GM12878 (cell line): ENCODE results near the gene GON7.

Experiments
- ATF3 ChIP-seq: IDR thresholded peaks from 2 replicates; pipeline ENCODE4 v1.6.1; 2011; ENCODE audit warnings: low read depth, mild to moderate bottlenecking, low read length, moderate library complexity, borderline replicate concordance; ENCODE audit errors: extremely low read depth
- CTCF ChIP-seq, 3 experiments: IDR thresholded peaks in 2 of 3; conservative IDR thresholded peaks in 1 of 3; 2 replicates each; pipeline ENCODE4 v1.5.1; 2011; ENCODE audit warnings: low read depth in 3 of 3, low read length in 3 of 3, mild to moderate bottlenecking in 3 of 3, control low read depth in 2 of 3, moderate library complexity in 2 of 3, inconsistent platforms in 1 of 3, mixed read lengths in 1 of 3; ENCODE audit not compliant: control insufficient read depth in 2 of 3, insufficient read depth in 1 of 3; ENCODE audit errors: extremely low read depth in 1 of 3
- EZH2 ChIP-seq: IDR thresholded peaks from 2 replicates; pipeline ENCODE4 v1.6.1; 2012; ENCODE audit warnings: low read depth, mild to moderate bottlenecking, control low read depth, inconsistent platforms, low read length, borderline replicate concordance; ENCODE audit not compliant: control insufficient read depth
- KDM1A ChIP-seq: fragments of 200-600 bp; sonication (generic); IDR thresholded peaks from 2 replicates; pipeline ENCODE4 v1.6.1; 2016; ENCODE audit warnings: borderline replicate concordance
- NFYA ChIP-seq: IDR thresholded peaks from 2 replicates; pipeline ENCODE4 v1.6.1; 2011; ENCODE audit warnings: low read depth, mild to moderate bottlenecking, low read length, improper control_type of control experiment, borderline replicate concordance
- POLR2AphosphoS5 ChIP-seq: IDR thresholded peaks from 2 replicates; pipeline ENCODE4 v1.6.1; 2011; ENCODE audit warnings: mild to moderate bottlenecking, low read length, inconsistent platforms
- REST ChIP-seq: IDR thresholded peaks from 2 replicates; pipeline ENCODE4 v1.6.1; 2012; ENCODE audit warnings: mild to moderate bottlenecking, low read depth, low read length
- TAF1 ChIP-seq: IDR thresholded peaks from 2 replicates; pipeline ENCODE4 v1.6.1; 2011; ENCODE audit warnings: mild to moderate bottlenecking, low read depth, low read length, borderline replicate concordance
- TF ChIP-seq, protein P1 (sequence below): fragments of 450-650 bp; IDR thresholded peaks from 2 replicates; pipeline ENCODE4 v1.6.1; 2017; ENCODE audit warnings: antibody characterized with exemption, mild to moderate bottlenecking, moderate library complexity
- TF ChIP-seq, protein P2 (sequence below): IDR thresholded peaks from 2 replicates; pipeline ENCODE4 v1.6.1; 2011; ENCODE audit warnings: mild to moderate bottlenecking, low read depth, low read length, moderate library complexity; ENCODE audit not compliant: insufficient replicate concordance

GRCh38 chr14:93245764-93246420 lies 39.0 kb upstream of the GON7 start:
- no peak for TF ChIP-seq EZH2
- TF ChIP-seq REST, result no peak
- no peak for TF ChIP-seq TAF1
- TF ChIP-seq NFYA, result no peak
- TF ChIP-seq ATF3, result no peak
- no peak for TF ChIP-seq KDM1A
- TF ChIP-seq, protein P1, sequence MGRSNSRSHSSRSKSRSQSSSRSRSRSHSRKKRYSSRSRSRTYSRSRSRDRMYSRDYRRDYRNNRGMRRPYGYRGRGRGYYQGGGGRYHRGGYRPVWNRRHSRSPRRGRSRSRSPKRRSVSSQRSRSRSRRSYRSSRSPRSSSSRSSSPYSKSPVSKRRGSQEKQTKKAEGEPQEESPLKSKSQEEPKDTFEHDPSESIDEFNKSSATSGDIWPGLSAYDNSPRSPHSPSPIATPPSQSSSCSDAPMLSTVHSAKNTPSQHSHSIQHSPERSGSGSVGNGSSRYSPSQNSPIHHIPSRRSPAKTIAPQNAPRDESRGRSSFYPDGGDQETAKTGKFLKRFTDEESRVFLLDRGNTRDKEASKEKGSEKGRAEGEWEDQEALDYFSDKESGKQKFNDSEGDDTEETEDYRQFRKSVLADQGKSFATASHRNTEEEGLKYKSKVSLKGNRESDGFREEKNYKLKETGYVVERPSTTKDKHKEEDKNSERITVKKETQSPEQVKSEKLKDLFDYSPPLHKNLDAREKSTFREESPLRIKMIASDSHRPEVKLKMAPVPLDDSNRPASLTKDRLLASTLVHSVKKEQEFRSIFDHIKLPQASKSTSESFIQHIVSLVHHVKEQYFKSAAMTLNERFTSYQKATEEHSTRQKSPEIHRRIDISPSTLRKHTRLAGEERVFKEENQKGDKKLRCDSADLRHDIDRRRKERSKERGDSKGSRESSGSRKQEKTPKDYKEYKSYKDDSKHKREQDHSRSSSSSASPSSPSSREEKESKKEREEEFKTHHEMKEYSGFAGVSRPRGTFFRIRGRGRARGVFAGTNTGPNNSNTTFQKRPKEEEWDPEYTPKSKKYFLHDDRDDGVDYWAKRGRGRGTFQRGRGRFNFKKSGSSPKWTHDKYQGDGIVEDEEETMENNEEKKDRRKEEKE, result no peak
- TF ChIP-seq CTCF (IDR thresholded peaks at IDR 0.05 in 2 of 3, conservative IDR thresholded peaks at IDR 0.05 in 1 of 3; ENCODE audit: control insufficient read depth in 2 of 3, extremely low read depth in 1 of 3, insufficient read depth in 1 of 3, low read depth in 3 of 3, low read length in 3 of 3), result no peak
- TF ChIP-seq, protein P2, sequence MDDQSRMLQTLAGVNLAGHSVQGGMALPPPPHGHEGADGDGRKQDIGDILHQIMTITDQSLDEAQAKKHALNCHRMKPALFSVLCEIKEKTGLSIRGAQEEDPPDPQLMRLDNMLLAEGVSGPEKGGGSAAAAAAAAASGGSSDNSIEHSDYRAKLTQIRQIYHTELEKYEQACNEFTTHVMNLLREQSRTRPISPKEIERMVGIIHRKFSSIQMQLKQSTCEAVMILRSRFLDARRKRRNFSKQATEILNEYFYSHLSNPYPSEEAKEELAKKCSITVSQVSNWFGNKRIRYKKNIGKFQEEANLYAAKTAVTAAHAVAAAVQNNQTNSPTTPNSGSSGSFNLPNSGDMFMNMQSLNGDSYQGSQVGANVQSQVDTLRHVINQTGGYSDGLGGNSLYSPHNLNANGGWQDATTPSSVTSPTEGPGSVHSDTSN, result no peak
- no peak for TF ChIP-seq POLR2AphosphoS5
